Neutrophil (primary cell): ENCODE data around the gene ZNF248.

ENCODE experiments used
- H3K27ac ChIP-seq: fragments of 200-600 bp; sonication (generic); 2 replicates; pipeline ENCODE4 v1.5.1; 2016; ENCODE audit warnings: mild to moderate bottlenecking, moderate library complexity
- H3K27me3 ChIP-seq: fragments of 200-600 bp; sonication (generic); 2 replicates; pipeline ENCODE4 v1.6.0; 2016; ENCODE audit warnings: mild to moderate bottlenecking
- H3K36me3 ChIP-seq: fragments of 200-600 bp; sonication (generic); 2 replicates; pipeline ENCODE4 v1.5.1; 2017
- H3K4me1 ChIP-seq, 2 experiments: fragments of 200-600 bp in 1 of 2; sonication (generic) in 1 of 2; 1 replicate in 1 of 2; 2 replicates in 1 of 2; pipeline versions ENCODE4 v1.5.1 to v1.6.1; 2013 to 2016; ENCODE audit warnings: low read depth in 1 of 2, low read length in 1 of 2, mild to moderate bottlenecking in 1 of 2, moderate library complexity in 1 of 2; ENCODE audit not compliant: control insufficient read depth in 1 of 2, insufficient read depth in 1 of 2
- H3K4me3 ChIP-seq, 2 experiments: fragments of 200-600 bp in 1 of 2; sonication (generic) in 1 of 2; 1 replicate in 1 of 2; 2 replicates in 1 of 2; pipeline ENCODE4 v1.5.1; 2013 to 2016; ENCODE audit warnings: low read depth in 1 of 2, low read length in 1 of 2, mild to moderate bottlenecking in 1 of 2, moderate library complexity in 1 of 2
- H3K9me3 ChIP-seq: fragments of 200-600 bp; sonication (generic); 2 replicates; pipeline ENCODE4 v1.5.1; 2016
- TF ChIP-seq, protein P1 (sequence below): fragments of 200-600 bp; sonication (generic); IDR thresholded peaks from 2 replicates; pipeline ENCODE4 v1.5.1; 2016; ENCODE audit warnings: antibody characterized with exemption

Gene ZNF248

DNA sequence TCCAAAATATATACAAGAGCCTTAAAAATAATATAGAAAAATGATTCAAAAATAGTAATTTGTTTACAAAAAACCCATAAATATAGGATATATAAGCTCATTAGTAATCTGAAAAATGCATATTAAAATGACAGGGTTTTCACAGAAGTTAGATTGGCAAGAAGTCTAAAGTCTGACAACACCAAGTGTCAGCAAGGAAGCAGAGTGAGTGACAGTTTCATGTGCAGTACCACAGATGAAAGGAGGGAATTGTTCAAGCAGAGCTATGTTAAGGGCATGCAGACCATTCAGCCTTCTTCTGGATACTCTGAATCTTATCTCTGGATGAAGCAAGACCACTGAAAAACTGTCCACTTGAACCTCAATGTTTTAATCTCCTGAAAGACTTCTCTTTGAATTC, 55.9 kb downstream of the ZNF248 start:
- Histone ChIP-seq H3K27me3 (no peaks in the 10 kb centered on the region), H3K36me3 (no peaks in the 10 kb centered on the region), H3K4me3 (no peak overlapping the region), H3K9me3 (no peaks in the 10 kb centered on the region), H3K4me1 (no peaks in the 10 kb centered on the region), H3K27ac (no peak overlapping the region)
- TF ChIP-seq, protein P1, sequence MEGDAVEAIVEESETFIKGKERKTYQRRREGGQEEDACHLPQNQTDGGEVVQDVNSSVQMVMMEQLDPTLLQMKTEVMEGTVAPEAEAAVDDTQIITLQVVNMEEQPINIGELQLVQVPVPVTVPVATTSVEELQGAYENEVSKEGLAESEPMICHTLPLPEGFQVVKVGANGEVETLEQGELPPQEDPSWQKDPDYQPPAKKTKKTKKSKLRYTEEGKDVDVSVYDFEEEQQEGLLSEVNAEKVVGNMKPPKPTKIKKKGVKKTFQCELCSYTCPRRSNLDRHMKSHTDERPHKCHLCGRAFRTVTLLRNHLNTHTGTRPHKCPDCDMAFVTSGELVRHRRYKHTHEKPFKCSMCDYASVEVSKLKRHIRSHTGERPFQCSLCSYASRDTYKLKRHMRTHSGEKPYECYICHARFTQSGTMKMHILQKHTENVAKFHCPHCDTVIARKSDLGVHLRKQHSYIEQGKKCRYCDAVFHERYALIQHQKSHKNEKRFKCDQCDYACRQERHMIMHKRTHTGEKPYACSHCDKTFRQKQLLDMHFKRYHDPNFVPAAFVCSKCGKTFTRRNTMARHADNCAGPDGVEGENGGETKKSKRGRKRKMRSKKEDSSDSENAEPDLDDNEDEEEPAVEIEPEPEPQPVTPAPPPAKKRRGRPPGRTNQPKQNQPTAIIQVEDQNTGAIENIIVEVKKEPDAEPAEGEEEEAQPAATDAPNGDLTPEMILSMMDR: no peak

DNA sequence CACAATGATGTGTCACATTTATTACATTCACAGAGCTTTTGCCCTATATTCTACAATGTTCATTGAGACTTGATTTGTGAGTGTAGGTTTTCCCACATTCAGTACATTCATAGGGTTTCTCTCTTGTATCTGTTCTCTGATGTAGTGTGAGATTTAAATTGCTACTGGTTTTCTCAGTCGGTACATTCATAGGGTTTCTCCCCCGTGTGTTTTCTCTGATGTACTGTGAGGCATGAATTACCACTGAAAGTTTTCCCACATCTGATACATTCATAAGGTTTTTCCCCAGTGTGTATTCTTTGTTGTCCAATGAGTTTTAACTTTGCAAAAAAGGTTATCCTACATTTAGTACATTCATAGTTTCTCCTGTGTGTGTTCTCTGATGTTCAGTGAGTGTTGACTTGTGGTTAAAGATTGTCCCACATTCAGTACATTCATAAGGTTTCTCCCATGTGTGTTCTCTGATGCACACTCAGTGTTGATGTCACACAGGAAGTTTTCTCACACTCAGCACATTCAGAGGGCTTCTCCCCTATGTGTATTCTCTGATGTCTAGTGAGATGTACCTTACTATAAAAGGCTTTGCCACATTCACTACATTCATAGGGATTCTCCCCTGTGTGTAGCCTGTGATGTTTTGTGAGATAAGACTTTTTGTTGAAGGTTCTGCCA, 63.0 kb downstream of the ZNF248 start:
- Histone ChIP-seq H3K27me3 (no peaks in the 10 kb centered on the region), H3K4me3 (no peak overlapping the region), H3K4me1 (no peaks in the 10 kb centered on the region), H3K9me3 (no peaks in the 10 kb centered on the region), H3K36me3 (no peaks in the 10 kb centered on the region), H3K27ac (no peak overlapping the region)
- TF ChIP-seq, protein P1: no peak

GRCh38 chr10:37789590-37789989, 67.8 kb downstream of the ZNF248 start:
- Histone ChIP-seq H3K27me3 (no peaks in the 10 kb centered on the region), H3K4me3 (no peak overlapping the region), H3K27ac (no peak overlapping the region), H3K4me1 (no peaks in the 10 kb centered on the region), H3K9me3 (no peaks in the 10 kb centered on the region), H3K36me3 (no peaks in the 10 kb centered on the region)
- TF ChIP-seq, protein P1: no peak

DNA sequence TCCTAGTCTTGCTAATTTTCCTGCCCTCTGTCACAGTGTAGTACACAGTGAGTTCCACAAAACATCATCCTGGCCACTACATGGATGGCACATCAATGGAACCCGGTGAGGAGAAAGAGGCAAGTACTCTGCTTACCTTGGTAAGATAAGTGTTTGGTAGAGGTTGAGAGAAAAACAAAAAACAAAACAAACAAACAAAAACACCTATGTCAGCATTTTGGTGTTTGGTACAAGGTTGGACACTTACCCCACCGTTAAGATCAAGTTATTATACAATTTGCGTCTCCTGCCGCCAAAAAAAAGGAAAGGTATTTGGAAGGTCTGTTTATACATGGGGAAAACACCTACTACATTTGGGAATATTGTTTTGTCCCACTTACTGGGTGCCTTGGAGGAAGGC, 72.7 kb downstream of the ZNF248 start:
- H3K27ac ChIP-seq: no peak overlapping the region
- H3K36me3 ChIP-seq: no peaks in the 10 kb centered on the region
- H3K4me3 ChIP-seq: no peak overlapping the region

GRCh38 chr10:37780536-37780935, 76.9 kb downstream of the ZNF248 start:
- Histone ChIP-seq H3K4me1 (no peaks in the 10 kb centered on the region), H3K4me3 (no peak overlapping the region), H3K27me3 (no peaks in the 10 kb centered on the region), H3K36me3 (no peaks in the 10 kb centered on the region), H3K27ac (no peak overlapping the region), H3K9me3 (no peaks in the 10 kb centered on the region)
- TF ChIP-seq, protein P1: no peak

More for the DNA sequence above, 72.7 kb downstream of the ZNF248 start:
- Histone ChIP-seq H3K9me3 (no peaks in the 10 kb centered on the region), H3K27me3 (no peaks in the 10 kb centered on the region), H3K4me1 (no peaks in the 10 kb centered on the region)
- TF ChIP-seq, protein P1: no peak
